BE2C (cell line): ENCODE data around the gene PRXL2B.

Source experiments
- DNase-seq: peaks from one replicate; pipeline ENCODE4 v3.0.0-alpha.2; 2020
- H3K27me3 ChIP-seq: fragments of 250-450 bp; sonication (Bioruptor Pico); 2 replicates; pipeline ENCODE4 v1.5.1; 2020; ENCODE audit warnings: mild to moderate bottlenecking
- H3K36me3 ChIP-seq: fragments of 250-450 bp; sonication (Bioruptor Pico); 2 replicates; pipeline ENCODE4 v1.5.1; 2020; ENCODE audit warnings: mild to moderate bottlenecking
- H3K4me1 ChIP-seq: fragments of 250-450 bp; sonication (Bioruptor Pico); 2 replicates; pipeline ENCODE4 v1.5.1; 2020
- H3K4me3 ChIP-seq: 2 replicates; pipeline ENCODE4 v1.5.1; 2011; ENCODE audit warnings: low read depth, low read length
- H3K9me3 ChIP-seq: fragments of 250-450 bp; sonication (Bioruptor Pico); 2 replicates; pipeline ENCODE4 v1.5.1; 2020
- CTCF ChIP-seq: IDR thresholded peaks from 2 replicates; pipeline ENCODE4 v1.5.1; 2012; ENCODE audit warnings: mild to moderate bottlenecking, low read depth, low read length

Gene PRXL2B

GRCh38 chr1:2630498-2631135, 44.0 kb downstream of the PRXL2B start:
- TF ChIP-seq CTCF, result no peak
- Histone ChIP-seq H3K9me3 (no peaks in the 10 kb centered on the region), H3K36me3 (no peaks in the 10 kb centered on the region), H3K4me1 (no peaks in the 10 kb centered on the region), H3K27me3 (peaks cover 14% of the 10 kb centered on the region), H3K4me3 (no peak overlapping the region)
- DNase-seq, result no peak

- Histone ChIP-seq H3K9me3 (no peaks in the 10 kb centered on the region), H3K36me3 (no peaks in the 10 kb centered on the region), H3K4me1 (no peaks in the 10 kb centered on the region), H3K4me3 (no peak overlapping the region), H3K27me3 (peaks cover 14% of the 10 kb centered on the region)
- TF ChIP-seq CTCF, result no peak
- DNase-seq, result no peak
Observed at GRCh38 chr1:2631136-2632050, 44.8 kb downstream of the PRXL2B start.

GRCh38 chr1:2632051-2632430, 45.5 kb downstream of the PRXL2B start:
- no peak for DNase-seq
- TF ChIP-seq CTCF, result no peak
- no peaks in the 10 kb centered on the region for H3K9me3 ChIP-seq
- no peaks in the 10 kb centered on the region for H3K36me3 ChIP-seq
- no peaks in the 10 kb centered on the region for H3K4me1 ChIP-seq
- no peak overlapping the region for H3K4me3 ChIP-seq
- H3K27me3 ChIP-seq, result peaks cover 14% of the 10 kb centered on the region

GRCh38 chr1:2632561-2633361, 46.2 kb downstream of the PRXL2B start, which contains the start of gene MMEL1:
Gene MMEL1, minus strand, starts transcription at chr1:2633016. Its CDS starts 3,532 bp downstream, at chr1:2629484.
- no peaks in the 10 kb centered on the region for H3K4me1 ChIP-seq
- peaks cover 13% of the 10 kb centered on the region for H3K27me3 ChIP-seq
- no peaks in the 10 kb centered on the region for H3K9me3 ChIP-seq
- no peak within 1 kb of the TSS for H3K4me3 ChIP-seq
- no peaks in the 10 kb centered on the region for H3K36me3 ChIP-seq
- no peak for TF ChIP-seq CTCF
- DNase-seq, result no peak

GRCh38 chr1:2633366-2633935, 46.9 kb downstream of the PRXL2B start:
- peaks cover 7% of the 10 kb centered on the region for H3K27me3 ChIP-seq
- no peak overlapping the region for H3K4me3 ChIP-seq
- DNase-seq, result no peak
- TF ChIP-seq CTCF, result no peak
- no peaks in the 10 kb centered on the region for H3K4me1 ChIP-seq
- H3K9me3 ChIP-seq, result no peaks in the 10 kb centered on the region
- no peaks in the 10 kb centered on the region for H3K36me3 ChIP-seq
